ENCODE measurements around the gene TSKU.

The TSKU gene

GRCh38 chr11:76771446-76772099 is 11.6 kb upstream of the TSKU start:
- DNase-seq = no peak

- no peak for DNase-seq
Measured at GRCh38 chr11:76772100-76772782, 10.9 kb upstream of the TSKU start.

DNA sequence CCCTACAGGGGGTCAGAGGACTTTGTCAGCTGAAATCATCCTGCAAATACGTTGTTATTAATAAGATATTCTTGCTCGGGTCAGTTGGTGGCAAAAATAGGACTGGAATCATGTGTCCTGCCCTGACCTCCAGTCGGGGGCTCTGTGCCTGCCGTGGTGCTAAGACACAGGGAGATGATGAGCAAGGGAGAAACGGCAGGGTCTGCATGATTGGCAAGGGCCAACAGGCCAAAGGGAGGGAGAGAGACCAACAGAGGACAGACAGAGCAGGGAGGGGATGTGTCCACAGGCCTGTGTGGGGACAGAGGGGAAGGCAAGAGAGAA is 10.4 kb upstream of the TSKU start:
- DNase-seq = no peak

- DNase-seq = no peak
Measured at GRCh38 chr11:76773921-76774361, 9.2 kb upstream of the TSKU start.

DNA sequence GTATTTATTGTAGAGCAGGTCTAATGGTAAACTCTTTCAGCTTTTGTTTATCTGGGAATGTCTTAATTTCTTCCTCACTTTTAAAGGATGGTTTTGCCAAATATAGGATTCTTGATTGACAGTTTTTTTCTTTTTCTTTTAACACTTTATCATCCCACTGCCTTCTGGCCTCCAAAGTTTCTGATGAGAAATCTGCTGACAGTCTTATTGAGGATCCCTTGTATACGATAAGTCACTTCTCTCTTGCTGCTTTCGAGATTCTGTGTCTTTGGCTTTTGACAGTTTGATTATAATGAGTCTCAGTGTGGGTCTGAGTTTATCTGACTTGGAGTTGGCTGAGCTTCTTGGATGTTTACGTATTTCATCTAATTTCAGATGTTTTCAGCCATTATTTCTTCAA is 6.7 kb upstream of the TSKU start:
- no peak for DNase-seq

DNA sequence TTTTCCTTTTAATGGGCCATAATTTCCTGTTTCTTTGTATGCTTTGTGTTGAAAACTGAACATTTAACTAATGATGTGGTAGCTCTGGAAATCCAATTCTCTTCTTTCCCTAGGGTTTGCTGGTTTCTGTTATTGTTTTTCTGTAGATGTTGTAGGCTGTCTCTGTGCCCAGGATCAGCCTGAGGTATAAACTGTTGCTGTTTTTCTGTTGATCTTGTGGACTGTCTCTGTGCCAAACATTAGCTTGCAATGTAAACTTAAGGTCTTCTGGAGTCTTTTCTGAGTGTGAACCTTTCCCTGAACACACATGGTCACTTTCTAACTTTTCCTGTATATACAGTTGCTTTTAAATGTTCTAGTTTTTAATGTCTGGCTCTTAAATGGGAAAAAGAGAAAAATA is 5.9 kb upstream of the TSKU start:
- DNase-seq = no peak

DNA sequence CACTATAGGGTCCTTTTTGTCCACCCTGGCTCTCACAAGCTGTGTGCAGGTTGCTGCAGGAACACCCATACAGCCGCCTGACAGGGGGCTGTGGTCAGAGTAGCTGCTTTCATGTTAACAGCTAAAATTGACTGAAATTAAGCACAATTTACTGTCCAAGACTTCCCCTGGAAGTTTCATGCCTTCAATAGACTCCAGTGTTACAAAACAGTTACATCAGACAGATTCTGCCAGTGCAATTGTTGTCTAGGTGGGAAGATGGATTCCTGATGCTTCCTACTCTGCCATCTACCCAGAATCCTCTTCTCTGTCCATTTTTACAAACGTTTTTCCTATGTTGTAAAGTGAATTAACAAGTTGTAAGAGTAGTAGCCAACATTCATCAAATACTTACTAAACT is 5.3 kb upstream of the TSKU start:
- DNase-seq = no peak

GRCh38 chr11:76778874-76779273 is 4.3 kb upstream of the TSKU start:
- DNase-seq = no peak

DNA sequence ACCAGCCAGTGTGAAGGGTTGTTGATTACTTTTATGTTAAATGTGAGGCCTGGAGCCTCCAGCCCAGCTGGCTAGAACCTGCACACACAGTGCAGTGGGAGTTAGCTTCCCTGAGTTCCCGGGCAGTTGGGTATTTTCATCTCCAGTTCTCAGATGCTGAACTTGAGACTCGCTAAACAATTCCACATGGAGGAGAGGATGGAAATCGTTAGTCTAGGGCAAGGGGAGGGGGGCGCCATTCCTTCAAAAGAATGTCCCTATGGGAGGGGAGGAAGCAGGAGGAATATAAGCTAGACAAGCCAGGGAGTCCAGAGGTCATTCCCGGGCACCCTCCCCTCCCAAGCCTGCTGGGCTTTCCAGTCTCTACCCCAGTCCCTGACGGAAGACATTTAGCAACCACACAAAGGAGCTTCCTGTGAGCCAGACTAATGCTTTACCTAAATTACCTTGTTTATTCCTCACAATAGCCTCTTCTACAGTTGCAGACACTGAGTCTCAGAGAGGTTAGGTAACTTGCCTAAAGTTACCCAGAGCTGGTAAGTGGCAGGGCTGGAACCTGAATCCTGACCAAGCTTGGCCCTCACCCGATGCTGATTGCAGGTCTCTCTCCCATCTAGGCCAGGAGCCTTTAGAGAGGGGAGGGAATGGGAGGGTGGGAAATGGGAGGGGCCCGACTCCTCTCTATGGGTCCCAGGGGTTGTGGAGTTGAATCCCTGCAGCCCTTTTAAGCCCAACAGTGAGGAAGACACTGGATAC is 1.9 kb upstream of the TSKU start:
- DNase-seq = no peak

DNA sequence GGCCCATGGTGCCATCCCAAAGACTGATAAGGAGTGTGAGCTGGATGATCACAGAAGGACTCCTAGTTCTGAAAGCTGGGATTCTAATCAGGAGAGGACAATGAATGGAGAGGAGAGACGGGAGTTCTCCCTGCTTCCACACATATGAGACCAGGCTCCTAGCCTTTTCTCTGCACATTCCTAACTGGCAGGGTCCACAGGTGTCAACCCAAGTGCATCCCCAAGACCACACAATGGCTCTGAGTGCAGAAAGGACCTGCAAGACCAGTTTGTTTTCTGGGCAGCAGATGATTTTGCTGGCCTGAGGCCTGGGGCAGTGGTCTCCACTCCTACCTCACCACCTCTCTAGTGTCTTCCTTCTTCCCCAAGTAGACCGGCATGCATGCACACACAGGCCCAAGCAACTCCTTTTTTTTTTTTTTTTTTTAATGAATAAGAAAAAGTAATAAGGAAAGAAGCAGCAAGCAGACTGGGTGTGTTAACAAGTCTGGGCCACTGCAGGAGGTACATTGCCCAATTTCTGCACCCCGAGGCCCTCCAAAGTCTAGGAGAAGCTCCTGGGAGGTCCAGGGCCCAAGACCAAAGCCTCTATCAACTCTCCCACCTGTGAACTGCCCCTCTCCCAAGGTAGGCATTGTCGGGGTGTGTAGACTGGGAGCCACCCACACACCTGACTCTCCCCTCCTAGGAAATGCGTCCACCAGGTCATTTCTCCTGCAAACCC is 1.2 kb upstream of the TSKU start:
- no peak for DNase-seq

DNA sequence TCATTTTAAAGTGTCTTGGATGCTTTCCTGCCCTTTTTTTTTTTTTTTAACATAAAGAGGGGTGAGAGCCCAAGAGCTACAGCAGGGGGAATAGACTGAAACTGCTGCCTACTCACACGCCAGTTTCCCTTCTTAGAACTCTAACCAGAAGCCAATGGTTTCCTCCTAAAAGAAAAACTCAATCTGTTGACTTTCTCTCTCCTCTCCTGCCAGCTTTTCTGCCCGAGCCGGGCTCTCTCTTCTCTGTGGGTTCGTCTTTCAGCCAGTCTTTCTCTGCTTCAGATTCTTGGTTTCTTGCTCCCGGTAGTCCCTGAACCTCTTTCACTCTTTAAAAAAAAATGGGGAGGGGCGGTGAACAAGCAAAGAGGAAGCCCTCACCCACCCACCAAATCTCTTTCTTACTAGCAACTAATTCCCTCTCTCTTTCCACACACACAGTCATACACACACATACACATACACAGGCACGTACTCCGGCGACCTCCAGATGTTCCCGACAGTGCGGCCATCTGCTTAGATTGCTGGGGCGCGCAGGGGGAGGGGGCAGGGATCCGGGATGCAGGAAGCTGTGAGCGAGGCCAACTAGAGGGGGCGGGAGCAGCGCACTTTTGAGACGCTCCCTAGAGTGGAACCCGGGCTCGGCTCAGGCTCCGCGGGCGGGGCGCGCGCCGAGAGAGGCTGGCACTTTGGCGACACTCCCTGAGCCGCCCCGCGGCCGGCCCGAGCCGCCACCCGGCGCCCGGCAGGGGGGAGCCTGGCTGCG is 444 bp upstream of the TSKU start:
- peak; percentile 93 for DNase-seq

- peak; percentile 62 for DNase-seq
Measured at GRCh38 chr11:76783896-76784813, 999 bp downstream of the TSKU start.

GRCh38 chr11:76785513-76785912 is 2.4 kb downstream of the TSKU start:
- DNase-seq = no peak

DNA sequence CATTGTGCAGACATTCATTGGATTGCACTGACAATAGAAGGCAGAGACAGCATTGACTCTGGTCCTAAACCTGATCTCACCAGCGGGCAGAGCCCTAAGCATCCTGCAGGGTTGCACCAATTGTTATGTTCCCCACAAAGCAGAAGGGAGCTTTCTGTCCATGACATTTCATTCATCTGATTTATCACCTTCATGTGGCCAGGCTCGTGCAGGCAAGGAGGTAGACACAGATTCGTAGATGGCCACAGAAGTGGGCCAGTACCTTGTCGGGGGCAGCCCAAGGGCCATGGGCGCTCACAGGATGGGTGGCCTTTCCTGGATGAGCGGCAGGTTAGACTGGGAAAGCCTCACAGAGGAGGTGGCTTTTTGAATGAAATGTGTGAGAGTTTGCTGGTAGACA is 2.9 kb downstream of the TSKU start:
- DNase-seq = no peak

DNA sequence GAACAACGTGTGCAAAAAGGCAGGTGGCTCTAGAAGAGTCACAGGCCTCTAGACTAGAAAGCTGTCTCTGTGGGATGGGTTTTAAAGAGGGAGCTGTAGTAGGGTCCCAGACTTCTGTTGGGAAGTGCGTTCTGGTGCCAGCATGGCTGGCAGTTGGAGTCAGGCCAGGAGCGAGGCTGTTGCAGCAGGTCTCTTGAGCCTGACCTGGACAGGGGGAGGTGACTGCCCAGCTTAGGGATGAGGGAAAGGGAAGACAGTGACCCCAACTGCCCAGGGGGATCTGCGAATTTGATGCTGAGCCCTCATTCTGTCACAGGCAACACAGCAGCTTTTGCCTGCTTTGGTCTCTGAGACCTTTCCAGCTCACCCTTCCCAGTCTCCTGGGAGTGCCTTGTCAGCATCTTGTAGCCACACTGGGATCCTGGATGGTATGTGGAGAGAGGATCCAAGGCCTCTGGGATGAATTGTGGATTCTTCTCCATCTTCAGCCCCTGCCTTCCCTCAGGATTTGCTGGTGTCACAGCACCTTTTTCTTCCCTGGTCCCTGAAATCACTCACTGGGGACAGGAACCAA is 3.4 kb downstream of the TSKU start:
- DNase-seq = no peak

DNA sequence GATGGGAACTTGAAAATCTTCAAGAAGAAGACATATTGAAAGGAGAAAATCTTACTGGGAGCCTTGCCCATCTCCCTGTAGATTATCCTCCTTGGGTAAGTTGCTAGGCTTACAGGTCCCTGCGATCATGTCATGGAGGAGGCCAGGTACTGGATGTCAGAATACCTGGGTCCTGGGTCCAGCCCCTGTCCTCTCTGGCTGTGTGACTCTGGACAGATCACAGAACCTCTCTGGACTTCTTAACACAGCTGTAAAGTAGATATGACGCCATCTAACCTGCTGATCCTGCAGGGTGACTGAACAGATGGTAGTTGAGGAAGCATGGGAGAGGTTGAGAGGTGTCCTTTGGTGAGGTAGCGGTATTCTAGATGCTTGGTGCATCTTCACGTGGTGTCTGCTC is 4.1 kb downstream of the TSKU start:
- DNase-seq = no peak

GRCh38 chr11:76787911-76788596 is 4.9 kb downstream of the TSKU start:
- DNase-seq = no peak

- DNase-seq = peak; percentile 86
Measured at GRCh38 chr11:76788661-76789442, 5.7 kb downstream of the TSKU start.

- DNase-seq = no peak
Measured at GRCh38 chr11:76789443-76789719, 6.2 kb downstream of the TSKU start.

DNA sequence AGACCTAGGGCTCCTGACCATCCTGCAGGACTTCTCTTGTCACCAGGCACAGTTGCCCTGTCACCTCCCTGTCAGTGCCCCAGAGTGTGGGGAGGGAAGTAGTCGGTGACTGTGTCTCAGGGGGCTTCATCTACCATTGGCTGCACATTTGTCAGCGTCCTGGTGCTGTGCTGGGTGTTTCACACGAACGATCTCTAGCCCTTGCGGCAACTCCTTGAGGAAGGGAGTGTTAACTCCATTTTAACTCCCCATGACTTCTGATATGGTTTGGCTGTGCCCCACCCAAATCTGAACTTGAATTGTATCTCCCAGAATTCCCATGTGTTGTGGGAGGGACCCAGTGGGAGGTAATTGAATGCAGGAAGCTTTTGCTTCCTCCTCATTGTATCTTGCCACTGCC is 7.1 kb downstream of the TSKU start:
- DNase-seq = no peak

All from DMS79 treated with DMSO at 0.1 percent for 48 hours (cell line).